Ishikawa (cell line): Measurements from ENCODE around the gene SLC24A4.
A peak's percentile ranks its signal among the peaks of the same experiment; 100 is the strongest.

Source experiments
- CEBPB ChIP-seq: IDR thresholded peaks from 2 replicates; pipeline ENCODE4 v1.6.1; 2012
- CREB1 ChIP-seq: IDR thresholded peaks from 2 replicates; pipeline ENCODE4 v1.6.1; 2012; ENCODE audit warnings: low read depth
- EGR1 ChIP-seq: IDR thresholded peaks from 2 replicates; pipeline ENCODE4 v1.6.1; 2012
- EP300 ChIP-seq: IDR thresholded peaks from 2 replicates; pipeline ENCODE4 v1.6.1; 2012; ENCODE audit warnings: borderline replicate concordance
- FOXM1 ChIP-seq: IDR thresholded peaks from 2 replicates; pipeline ENCODE4 v1.6.1; 2012; ENCODE audit warnings: low read depth, borderline replicate concordance
- MAX ChIP-seq: IDR thresholded peaks from 2 replicates; pipeline ENCODE4 v1.6.1; 2012
- NFIC ChIP-seq: IDR thresholded peaks from 2 replicates; pipeline ENCODE4 v1.6.1; 2012
- RAD21 ChIP-seq: IDR thresholded peaks from 2 replicates; pipeline ENCODE4 v1.6.1; 2012; ENCODE audit warnings: low read depth
- REST ChIP-seq: IDR thresholded peaks from 2 replicates; pipeline ENCODE4 v1.6.1; 2012; ENCODE audit warnings: low read depth, mild to moderate bottlenecking
- TAF1 ChIP-seq: IDR thresholded peaks from 2 replicates; pipeline ENCODE4 v1.6.1; 2012; ENCODE audit warnings: low read depth, mild to moderate bottlenecking
- TCF12 ChIP-seq: IDR thresholded peaks from 2 replicates; pipeline ENCODE4 v1.6.1; 2012; ENCODE audit warnings: low read depth
- TEAD4 ChIP-seq: IDR thresholded peaks from 2 replicates; pipeline ENCODE4 v1.6.1; 2012
- USF1 ChIP-seq: IDR thresholded peaks from 2 replicates; pipeline ENCODE4 v1.6.1; 2012
- YY1 ChIP-seq: IDR thresholded peaks from 2 replicates; pipeline ENCODE4 v1.6.1; 2012; ENCODE audit warnings: low read depth
- ZBTB7A ChIP-seq: IDR thresholded peaks from 2 replicates; pipeline ENCODE4 v1.6.1; 2012; ENCODE audit warnings: low read depth

SLC24A4 gene

DNA sequence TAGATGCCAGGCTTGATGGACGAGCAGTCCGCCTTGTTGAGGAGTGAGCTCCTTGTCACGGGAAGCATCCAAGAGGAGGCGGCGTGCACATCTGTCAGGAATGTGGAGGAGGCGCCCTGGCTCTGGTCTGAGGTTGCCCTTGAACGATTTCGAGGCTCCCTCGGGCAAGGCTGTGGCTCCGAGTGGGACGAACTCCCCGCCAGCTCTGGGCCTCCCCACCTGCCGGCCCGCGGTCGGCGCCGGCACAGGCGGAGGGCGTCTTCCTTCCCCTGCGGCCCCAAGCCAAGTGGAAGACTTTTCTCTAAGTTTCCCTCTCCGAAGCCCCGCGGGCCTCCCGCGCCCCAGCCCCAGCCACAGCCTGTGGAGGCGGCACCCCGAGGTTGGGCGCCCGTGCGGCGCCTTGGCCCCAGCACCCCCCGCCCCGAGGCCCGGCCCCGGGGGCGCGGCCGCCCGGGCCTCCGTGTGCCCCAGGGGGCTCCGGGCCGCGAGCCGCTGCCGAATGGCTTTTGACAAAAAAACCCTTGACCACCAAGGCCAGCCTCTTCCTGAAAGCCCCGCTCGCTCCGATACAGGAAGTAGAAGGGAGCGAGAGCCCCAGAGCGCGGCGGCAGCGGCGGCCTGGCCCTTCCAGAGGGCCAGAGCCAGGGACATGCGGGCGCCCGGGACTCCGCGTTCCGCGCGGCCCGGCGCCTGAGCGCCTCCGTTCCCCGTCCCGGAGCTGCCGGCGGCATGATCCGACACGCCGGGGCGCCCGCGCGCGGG, 190.4 kb downstream of the SLC24A4 start, which contains the start of gene RIN3:
Gene RIN3 (plus strand): TSS at position 578 of the 762 bp plus-strand sequence. CDS start 152 bp downstream, at position 730.
- TF ChIP-seq MAX (no peak; the same call in 1 of the 2 replicates), TAF1 (peak; percentile 19; the same call in 1 of the 2 replicates), EP300 (peak; percentile 45; the same call in 1 of the 2 replicates), USF1 (no peak), NFIC (no peak), ZBTB7A (peak; percentile 23; the same call in 1 of the 2 replicates), REST (no peak), TEAD4 (peak; percentile 28; the same call in 1 of the 2 replicates), CEBPB (no peak), FOXM1 (no peak), CREB1 (no peak), TCF12 (no peak)

- TF ChIP-seq NFIC (no peak), MAX (peak; percentile 17; the same call in 1 of the 2 replicates), ZBTB7A (0 out of 2 replicates have a peak, but pooled peaks have one; percentile 8)
Measured at GRCh38 chr14:92513966-92514843, 191.2 kb downstream of the SLC24A4 start.

DNA sequence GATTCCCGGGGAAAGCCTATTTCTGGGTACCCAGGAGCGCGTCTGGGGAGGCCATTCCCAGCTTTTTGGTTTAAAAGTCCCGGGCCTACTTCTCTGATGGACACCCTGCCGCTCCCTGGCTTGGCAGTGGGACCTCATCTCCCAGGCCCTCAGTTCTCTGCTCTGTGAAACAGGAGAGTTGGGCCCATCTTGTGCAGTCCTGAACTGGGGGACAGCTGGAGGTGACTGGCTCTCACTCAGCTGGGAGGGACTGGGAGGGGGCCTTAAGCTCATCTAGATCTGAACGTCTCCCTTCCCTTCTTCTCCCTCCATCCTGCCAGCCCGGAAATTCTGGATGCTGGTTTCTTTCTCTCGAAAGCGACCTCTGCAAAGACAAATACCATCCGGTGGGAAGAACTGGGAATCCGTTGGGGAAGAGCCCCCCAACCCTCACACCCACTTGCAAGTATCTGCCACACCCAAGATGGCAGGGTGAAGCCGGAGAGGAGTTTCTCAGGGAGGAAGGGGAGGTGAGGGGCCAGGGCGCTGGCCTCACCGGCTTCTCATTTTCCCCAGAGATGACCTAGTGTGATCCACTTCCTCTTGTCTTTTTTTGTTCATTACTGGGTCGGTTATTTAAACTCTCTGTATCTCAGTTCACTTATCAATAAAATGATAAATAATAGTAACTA, 192.0 kb downstream of the SLC24A4 start:
- TF ChIP-seq CEBPB (no peak), FOXM1 (no peak), EGR1 (no peak), TCF12 (no peak), TEAD4 (no peak), YY1 (no peak), TAF1 (no peak), RAD21 (no peak), USF1 (no peak), NFIC (no peak), EP300 (no peak), MAX (no peak)

GRCh38 chr14:92515546-92516343, 192.8 kb downstream of the SLC24A4 start:
- TF ChIP-seq MAX (no peak), REST (no peak), RAD21 (no peak)
